D721Med (cell line): Measurements from ENCODE around the gene CT45A9.
"Not testable (repeated sequence)": the region's sequence is repeated elsewhere in the genome, so short reads cannot be mapped to it uniquely, and the experiment has no call there.

Experiments used
- DNase-seq: peaks from one replicate; pipeline ENCODE4 v3.0.0; 2011; ENCODE audit warnings: low spot score; ENCODE audit not compliant: insufficient read length
- FAIRE-seq: peaks from 2 replicates; lab custom pipeline; 2011; peaks lifted over from hg19 to GRCh38; lab: Jason Lieb, UNC

The CT45A9 gene

DNA sequence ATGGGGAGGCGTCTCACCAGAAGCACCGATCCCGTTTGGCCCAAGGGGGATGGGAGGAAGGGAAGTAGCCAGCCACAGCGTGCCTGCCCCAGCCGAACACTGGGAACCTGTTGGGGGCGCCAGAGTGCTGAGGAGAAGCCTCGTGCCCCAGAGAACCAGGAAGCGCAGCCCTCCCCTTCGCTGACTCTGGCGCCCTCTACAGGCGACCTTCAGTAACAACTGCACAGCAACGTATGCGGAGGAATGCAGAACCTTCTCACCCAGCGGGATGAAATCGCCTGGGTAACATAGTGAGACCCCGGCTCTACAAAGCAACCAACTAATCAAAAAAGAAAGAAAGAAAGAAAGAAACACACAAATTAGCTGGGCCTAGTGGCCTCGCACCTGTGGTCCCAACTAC, 51.7 kb downstream of the CT45A9 start, which contains the start of gene CT45A2:
CT45A2 (minus strand) TSS at position 101 of the 400 bp plus-strand sequence. CDS start 3,747 bp downstream, outside the sequence.
- not testable (repeated sequence) for FAIRE-seq

More for the DNA sequence above, 51.7 kb downstream of the CT45A9 start, which contains the start of gene CT45A2:
- DNase-seq: not testable (repeated sequence)
